ENCODE results near the gene NXPE4. TPM values are rescaled to one million over a fixed set of nuclear protein-coding genes. Genes with fewer than 3 reads are reported as not detected.
"Not testable (repeated sequence)": the region's sequence is repeated elsewhere in the genome, so short reads cannot be mapped to it uniquely, and the experiment has no call there.

NXPE4 gene
- total RNA-seq, result not detected

DNA sequence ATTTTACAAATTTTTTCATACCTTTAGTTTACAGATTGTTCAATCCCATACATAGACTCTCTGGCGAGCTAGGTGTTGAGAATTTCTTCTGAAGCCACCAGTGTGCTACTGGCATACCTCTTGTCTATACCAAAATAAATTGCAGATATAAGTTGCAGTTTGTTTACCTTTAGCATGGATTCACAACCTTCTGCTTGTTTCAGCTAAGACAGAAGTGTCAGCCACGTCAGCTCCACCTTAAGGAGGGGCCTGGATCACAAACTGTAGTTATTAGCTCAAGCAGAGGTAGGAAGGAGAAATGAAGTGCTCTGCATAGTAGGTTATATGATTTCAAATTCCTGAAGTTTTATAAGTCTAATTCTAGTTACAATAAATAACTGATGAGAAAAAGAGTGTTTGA, at the start of gene NXPE4:
NXPE4 (minus strand) TSS at position 216 of the 400 bp plus-strand sequence. CDS start 1,027 bp downstream, outside the sequence.
- ATAC-seq, result no peak
- no peaks in the 10 kb centered on the region for H3K36me3 Mint-ChIP-seq (ENCODE audit: insufficient read depth)

DNA sequence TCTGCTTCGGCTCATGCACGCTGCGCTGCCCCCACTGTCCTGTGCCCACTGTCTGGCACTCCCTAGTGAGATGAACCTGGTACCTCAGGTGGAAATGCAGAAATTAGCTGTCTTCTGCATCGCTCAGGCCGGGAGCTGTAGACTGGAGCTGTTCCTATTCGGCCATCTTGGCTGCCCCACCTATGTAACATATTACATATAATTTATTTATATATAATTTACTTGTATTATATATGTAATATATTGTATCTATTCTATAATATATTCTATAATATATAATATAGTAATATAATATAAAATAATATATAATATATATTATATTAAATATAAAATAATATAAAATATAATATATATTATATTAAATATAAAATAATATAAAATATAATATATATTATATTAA, 43.9 kb upstream of the NXPE4 start:
- H3K36me3 Mint-ChIP-seq (ENCODE audit: insufficient read depth); H3K4me1 Mint-ChIP-seq (ENCODE audit: low read depth); H3K9me3 Mint-ChIP-seq; ATAC-seq; H3K4me3 Mint-ChIP-seq; DNase-seq; H3K27me3 Mint-ChIP-seq (ENCODE audit: low read depth): not testable (repeated sequence)

More for the DNA sequence above, at the start of gene NXPE4:
- H3K9me3 Mint-ChIP-seq, result no peaks in the 10 kb centered on the region
- no peak for DNase-seq
- H3K4me1 Mint-ChIP-seq (ENCODE audit: low read depth), result no peaks in the 10 kb centered on the region
- peaks cover 4% of the 10 kb centered on the region for H3K27me3 Mint-ChIP-seq (ENCODE audit: low read depth)
- no peak within 1 kb of the TSS for H3K4me3 Mint-ChIP-seq

DNA sequence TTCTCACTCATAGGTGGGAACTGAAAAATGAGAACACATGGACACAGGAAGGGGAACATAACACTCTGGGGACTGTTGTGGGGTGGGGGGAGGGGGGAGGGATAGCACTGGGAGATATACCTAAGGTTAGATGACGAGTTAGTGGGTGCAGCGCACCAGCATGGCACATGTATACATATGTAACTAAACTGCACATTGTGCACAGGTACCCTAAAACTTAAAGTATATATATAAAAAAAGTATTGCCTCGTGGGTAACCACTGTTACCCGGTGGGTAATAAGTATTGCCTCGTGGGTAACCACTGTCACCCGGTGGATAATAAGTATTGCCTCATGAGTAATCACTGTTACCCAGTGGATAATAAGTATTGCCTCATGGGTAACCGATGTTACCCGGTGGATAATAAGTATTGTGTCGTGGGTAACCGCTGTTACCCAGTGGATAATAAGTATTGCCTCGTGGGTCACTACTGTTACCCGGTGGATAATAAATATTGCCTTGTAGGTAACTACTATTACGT, 35.9 kb upstream of the NXPE4 start:
- not testable (repeated sequence) for DNase-seq; H3K36me3 Mint-ChIP-seq (ENCODE audit: insufficient read depth); H3K27me3 Mint-ChIP-seq (ENCODE audit: low read depth); H3K9me3 Mint-ChIP-seq; H3K4me3 Mint-ChIP-seq; H3K4me1 Mint-ChIP-seq (ENCODE audit: low read depth); ATAC-seq

DNA sequence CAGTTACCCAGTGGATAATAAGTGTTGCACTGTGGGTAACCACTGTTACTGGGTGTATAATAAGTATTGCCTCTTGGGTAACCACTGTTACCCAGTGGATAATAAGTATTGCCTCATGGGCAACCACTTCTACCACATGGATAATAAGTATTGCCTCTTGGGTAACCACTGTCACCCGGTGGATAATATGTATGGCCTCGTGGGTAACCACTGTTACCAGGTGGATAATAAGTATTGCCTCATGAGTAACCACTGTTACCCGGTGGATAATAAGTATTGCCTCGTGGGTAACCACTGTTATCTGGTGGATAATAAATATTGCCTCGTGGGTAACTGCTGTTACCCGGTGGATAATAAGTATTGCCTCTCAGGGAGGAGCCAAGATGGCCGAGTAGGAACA, 29.7 kb upstream of the NXPE4 start:
- Mint-ChIP-seq H3K27me3 (ENCODE audit: low read depth) (no peaks in the 10 kb centered on the region), H3K4me1 (ENCODE audit: low read depth) (no peaks in the 10 kb centered on the region), H3K9me3 (no peaks in the 10 kb centered on the region), H3K36me3 (ENCODE audit: insufficient read depth) (no peaks in the 10 kb centered on the region), H3K4me3 (no peak overlapping the region)
- DNase-seq (no peak), ATAC-seq (no peak)

DNA sequence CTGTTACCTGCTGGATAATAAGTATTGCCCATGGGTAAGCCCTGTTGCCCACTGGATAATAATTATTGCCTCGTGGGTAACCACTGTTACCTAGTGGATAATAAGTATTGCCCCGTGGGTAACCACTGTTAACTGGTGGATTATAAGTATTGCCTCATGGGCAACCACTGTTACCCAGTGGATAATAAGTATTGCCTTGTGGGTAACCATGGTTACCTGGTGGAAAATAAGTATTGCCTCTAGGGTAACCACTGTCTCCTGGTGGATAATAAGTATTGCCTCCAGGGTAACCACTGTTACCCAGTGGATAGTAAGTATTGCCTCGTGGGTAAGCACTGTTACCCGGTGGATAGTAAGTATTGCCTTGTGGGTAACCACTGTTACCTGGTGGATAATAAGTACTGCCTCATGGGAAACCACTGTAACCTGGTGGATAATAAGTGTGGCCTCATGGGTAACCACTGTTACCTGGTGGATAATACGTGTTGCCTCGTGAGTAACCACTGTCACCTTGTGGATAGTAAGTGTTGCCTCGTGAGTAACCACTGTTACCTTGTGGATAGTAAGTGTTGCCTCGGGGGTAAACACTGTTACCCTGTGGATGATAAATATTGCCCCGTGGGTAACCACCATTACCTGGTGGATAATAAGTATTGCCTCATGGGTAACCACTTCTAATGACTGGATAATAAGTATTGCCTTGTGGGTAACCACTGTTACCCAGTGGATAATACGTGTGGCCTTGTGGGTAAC, 29.0 kb upstream of the NXPE4 start:
- no peak overlapping the region for H3K4me3 Mint-ChIP-seq
- H3K36me3 Mint-ChIP-seq (ENCODE audit: insufficient read depth), result no peaks in the 10 kb centered on the region
- H3K4me1 Mint-ChIP-seq (ENCODE audit: low read depth), result no peaks in the 10 kb centered on the region
- no peaks in the 10 kb centered on the region for H3K9me3 Mint-ChIP-seq
- H3K27me3 Mint-ChIP-seq (ENCODE audit: low read depth), result no peaks in the 10 kb centered on the region
- ATAC-seq, result no peak
- DNase-seq, result no peak

DNA sequence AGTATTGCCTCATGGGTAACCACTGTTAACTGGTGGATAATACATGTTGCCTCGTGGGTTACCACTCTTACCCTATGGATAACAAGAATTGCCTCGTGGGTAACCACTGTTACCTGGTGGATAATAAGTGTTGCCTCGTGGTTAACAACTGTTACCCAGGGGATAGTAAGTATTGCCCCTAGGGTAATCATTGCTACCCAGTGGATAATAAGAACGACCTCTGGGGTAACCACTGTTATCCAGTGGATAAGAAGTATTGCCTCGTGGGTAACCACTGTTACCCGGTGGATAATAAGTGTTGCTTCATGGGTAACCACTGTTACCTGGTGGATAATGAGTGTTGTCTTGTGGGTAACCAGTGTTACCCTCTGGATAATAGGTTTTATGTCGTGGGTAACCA, 28.1 kb upstream of the NXPE4 start:
- no peak overlapping the region for H3K4me3 Mint-ChIP-seq

DNA sequence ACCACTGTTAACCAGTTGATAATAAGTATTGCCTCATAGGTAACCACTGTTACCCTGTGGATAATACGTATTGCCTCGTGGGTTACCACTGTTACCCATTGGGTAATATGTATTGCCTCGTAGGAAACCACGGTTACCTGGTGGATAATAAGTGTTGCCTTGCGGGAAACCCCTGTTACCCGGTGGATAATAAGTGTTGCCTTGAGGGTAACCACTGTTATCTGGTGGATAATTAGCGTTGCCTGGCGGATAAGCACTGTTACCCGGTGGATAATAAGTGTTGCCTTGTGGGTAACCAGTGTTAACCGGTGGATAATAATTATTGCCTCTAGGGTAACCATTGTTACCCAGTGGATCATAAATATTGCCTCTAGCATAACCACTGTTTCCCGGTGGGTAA, 27.3 kb upstream of the NXPE4 start:
- Mint-ChIP-seq H3K4me1 (ENCODE audit: low read depth) (no peaks in the 10 kb centered on the region), H3K9me3 (no peaks in the 10 kb centered on the region), H3K4me3 (no peak overlapping the region), H3K27me3 (ENCODE audit: low read depth) (no peaks in the 10 kb centered on the region), H3K36me3 (ENCODE audit: insufficient read depth) (no peaks in the 10 kb centered on the region)
- ATAC-seq, result no peak
- no peak for DNase-seq

More for the DNA sequence above, 28.1 kb upstream of the NXPE4 start:
- no peaks in the 10 kb centered on the region for H3K27me3 Mint-ChIP-seq (ENCODE audit: low read depth)
- H3K9me3 Mint-ChIP-seq, result no peaks in the 10 kb centered on the region
- ATAC-seq, result no peak
- DNase-seq, result no peak
- H3K36me3 Mint-ChIP-seq (ENCODE audit: insufficient read depth), result no peaks in the 10 kb centered on the region
- no peaks in the 10 kb centered on the region for H3K4me1 Mint-ChIP-seq (ENCODE audit: low read depth)

DNA sequence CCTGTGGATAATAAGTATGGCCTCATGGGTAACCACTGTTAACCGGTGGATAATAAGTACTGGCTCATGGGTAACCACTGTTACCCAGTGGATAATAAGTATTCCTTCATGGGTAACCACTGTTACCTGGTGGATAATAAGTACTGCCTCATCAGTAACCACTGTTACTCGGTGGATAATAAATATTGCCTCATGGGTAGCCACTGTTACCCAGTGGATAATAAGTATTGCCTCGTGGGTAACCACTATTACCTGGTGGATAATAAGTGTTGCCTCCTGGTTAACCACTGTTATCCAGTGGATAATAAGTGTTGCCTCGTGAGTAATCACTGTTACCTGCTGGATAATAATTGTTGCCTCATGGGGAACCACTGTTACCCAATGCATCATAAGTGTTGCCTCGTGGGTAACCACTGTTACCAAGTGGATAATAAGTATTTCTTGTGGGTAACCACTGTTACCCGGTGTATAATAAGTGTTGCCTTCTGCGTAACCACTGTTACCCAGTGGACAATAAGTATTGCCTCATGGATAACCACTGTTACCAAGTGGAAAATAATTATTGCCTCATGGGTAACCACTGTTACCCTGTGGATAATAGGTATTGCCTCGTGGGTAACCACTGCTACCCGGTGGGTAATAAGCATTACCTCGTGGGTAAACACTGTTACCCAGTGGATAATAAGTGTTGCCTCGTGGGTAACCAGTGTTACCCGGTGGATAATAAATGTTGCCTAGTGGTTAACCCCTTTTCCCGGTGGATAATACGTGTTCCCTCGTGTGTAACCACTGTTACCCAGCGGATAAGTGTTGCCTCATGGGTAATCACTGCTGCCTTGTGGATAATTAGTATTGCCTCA, 26.6 kb upstream of the NXPE4 start:
- Mint-ChIP-seq H3K36me3 (ENCODE audit: insufficient read depth) (no peaks in the 10 kb centered on the region), H3K27me3 (ENCODE audit: low read depth) (no peaks in the 10 kb centered on the region), H3K4me3 (no peak overlapping the region), H3K9me3 (no peaks in the 10 kb centered on the region), H3K4me1 (ENCODE audit: low read depth) (no peaks in the 10 kb centered on the region)
- ATAC-seq, result no peak
- no peak for DNase-seq

DNA sequence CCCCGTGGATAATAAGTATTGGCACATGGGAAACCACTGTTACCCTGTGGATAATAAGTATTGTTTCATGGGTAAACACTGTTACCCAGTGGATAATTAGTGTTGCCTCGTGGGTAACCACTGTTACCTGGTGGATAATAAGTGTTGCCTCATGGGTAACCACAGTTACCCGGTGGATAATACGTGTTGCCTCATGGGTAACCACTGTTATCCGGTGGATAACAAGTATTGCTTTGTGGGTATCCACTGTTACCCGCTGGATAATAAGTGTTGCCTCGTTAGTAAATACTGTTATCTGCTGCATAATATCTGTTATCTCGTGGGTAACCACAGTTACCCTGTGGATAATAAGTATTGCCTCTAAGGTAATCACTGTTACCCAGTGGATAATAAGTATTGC, 25.5 kb upstream of the NXPE4 start:
- H3K9me3 Mint-ChIP-seq, result no peaks in the 10 kb centered on the region

DNA sequence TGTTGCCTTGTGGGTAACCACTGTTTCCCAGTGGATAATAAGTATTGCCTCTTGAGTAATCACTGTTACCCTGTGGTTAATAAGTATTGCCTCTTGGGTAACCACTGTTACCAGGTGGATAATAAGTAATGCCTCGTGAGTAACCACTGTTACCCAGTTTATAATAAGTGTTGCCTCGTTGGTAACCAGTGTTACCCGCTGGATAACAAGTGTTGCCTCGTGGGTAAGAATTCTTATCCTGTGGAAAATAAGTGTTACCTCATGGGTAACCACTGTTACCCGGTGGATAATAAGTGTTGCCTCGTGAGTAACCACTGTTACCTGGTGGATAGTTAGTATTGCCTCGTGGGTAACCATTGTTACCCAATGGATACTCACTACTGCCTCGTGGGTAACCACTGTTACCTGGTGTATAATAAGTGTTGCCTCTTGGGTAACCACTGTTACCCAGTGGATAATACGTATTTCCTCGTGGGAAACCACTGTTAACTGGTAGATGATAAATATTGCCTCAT, 24.1 kb upstream of the NXPE4 start:
- Mint-ChIP-seq H3K4me1 (ENCODE audit: low read depth) (no peaks in the 10 kb centered on the region), H3K27me3 (ENCODE audit: low read depth) (no peaks in the 10 kb centered on the region), H3K4me3 (no peak overlapping the region), H3K36me3 (ENCODE audit: insufficient read depth) (no peaks in the 10 kb centered on the region), H3K9me3 (no peaks in the 10 kb centered on the region)
- DNase-seq (no peak), ATAC-seq (no peak)

More for the DNA sequence above, 25.5 kb upstream of the NXPE4 start:
- ATAC-seq (no peak), DNase-seq (no peak)
- Mint-ChIP-seq H3K4me1 (ENCODE audit: low read depth) (no peaks in the 10 kb centered on the region), H3K36me3 (ENCODE audit: insufficient read depth) (no peaks in the 10 kb centered on the region), H3K4me3 (no peak overlapping the region), H3K27me3 (ENCODE audit: low read depth) (no peaks in the 10 kb centered on the region)

DNA sequence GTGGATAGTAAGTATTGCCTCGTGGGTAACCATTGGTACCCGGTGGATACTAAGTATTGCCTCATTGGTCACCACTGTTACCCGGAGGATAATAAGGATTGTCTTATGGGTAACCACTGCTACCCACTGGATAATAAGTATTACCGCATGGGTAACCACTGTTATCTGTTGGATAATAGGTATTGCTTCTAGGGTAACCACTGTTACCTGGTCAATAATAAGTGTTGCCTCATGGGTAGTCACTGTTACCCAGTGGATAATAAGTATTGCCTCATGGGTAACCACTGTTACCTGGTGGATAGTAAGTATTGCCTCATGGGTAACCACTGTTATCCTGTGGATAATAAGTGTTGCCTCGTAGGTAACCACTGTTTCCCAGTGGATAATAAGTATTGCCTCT, 22.6 kb upstream of the NXPE4 start:
- no peaks in the 10 kb centered on the region for H3K4me1 Mint-ChIP-seq (ENCODE audit: low read depth)

DNA sequence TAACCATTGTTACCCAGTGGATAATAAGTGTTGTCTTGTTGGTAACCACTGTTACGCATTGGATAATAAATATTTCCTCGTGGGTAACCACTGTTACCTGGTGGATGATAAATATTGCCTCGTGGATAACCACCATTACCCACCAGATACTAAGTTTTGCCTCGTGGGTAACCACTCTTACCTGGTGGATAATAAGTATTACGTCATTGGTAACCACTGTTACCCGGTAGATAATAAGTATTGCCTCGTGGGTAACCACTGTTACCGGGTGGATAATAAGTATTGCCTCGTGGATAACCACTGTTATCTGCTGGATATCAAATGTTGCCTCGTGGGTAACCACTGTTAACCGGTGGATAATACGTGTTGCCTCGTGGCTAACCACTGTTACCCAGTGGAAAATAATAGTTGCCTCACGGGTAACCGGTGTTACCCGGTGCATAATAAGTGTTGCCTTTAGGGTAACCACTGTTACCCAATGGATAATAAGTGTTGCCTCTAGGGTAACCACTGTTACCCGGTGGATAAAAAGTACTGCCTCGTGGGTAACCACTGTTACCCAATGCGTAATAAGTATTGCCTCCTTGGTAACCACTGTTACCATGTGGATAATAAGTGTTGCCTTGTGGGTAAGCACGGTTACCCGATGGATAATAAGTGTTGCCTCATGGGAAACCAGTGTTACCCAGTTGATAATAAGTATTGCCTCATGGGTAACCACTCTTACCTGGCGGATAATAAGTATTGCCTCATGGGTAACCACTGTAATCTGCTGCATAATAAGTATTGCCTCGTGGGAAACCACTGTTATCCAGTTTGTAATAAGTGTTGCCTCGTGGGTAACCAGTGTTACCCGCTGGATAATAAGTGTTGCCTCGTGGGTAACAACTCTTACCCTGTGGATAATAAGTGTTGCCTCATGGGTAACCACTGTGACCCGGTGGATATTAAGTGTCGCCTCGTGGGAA, 21.9 kb upstream of the NXPE4 start:
- H3K4me3 Mint-ChIP-seq, result no peak overlapping the region
- ATAC-seq (no peak), DNase-seq (no peak)
- H3K9me3 Mint-ChIP-seq, result no peaks in the 10 kb centered on the region
- no peaks in the 10 kb centered on the region for H3K4me1 Mint-ChIP-seq (ENCODE audit: low read depth)
- H3K27me3 Mint-ChIP-seq (ENCODE audit: low read depth), result no peaks in the 10 kb centered on the region
- H3K36me3 Mint-ChIP-seq (ENCODE audit: insufficient read depth), result no peaks in the 10 kb centered on the region

More for the DNA sequence above, 22.6 kb upstream of the NXPE4 start:
- Mint-ChIP-seq H3K4me3 (no peak overlapping the region), H3K27me3 (ENCODE audit: low read depth) (no peaks in the 10 kb centered on the region), H3K36me3 (ENCODE audit: insufficient read depth) (no peaks in the 10 kb centered on the region), H3K9me3 (no peaks in the 10 kb centered on the region)
- DNase-seq, result no peak
- no peak for ATAC-seq

DNA sequence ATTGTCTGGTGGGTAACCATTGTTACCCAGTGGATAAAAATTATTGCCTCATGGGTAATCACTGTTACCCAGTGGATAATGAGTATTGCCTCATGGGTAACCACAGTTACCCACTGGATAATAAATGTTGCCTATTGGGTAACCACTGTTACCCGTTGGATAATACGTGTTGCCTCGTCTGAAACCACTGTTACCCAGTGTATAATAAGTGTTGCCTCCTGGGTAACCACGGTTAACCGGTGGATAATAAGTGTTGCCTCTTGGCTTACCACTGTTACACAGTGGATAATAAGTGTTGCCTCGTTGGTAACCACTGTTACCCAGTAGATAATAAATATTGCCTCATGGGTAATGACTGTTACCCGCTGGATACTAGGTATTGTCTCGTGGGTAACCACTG, 20.9 kb upstream of the NXPE4 start:
- ATAC-seq (no peak), DNase-seq (no peak)
- Mint-ChIP-seq H3K4me3 (no peak overlapping the region), H3K4me1 (ENCODE audit: low read depth) (no peaks in the 10 kb centered on the region), H3K9me3 (no peaks in the 10 kb centered on the region), H3K36me3 (ENCODE audit: insufficient read depth) (no peaks in the 10 kb centered on the region), H3K27me3 (ENCODE audit: low read depth) (no peaks in the 10 kb centered on the region)

Data from activated T-cell treated with anti-CD3 and anti-CD28 coated beads, Interleukin-2, amount 50 U/mL, for 4 hours (primary cell).